HG02840 (cell line): ENCODE results near the gene LRRC2.
"Not testable (repeated sequence)": the region's sequence is repeated elsewhere in the genome, so short reads cannot be mapped to it uniquely, and the experiment has no call there.

Experiments
- ATAC-seq: cut with Tn5 transposase; IDR thresholded peaks from one replicate; pipeline ENCODE4 v1.9.1; 2021; ENCODE audit warnings: mild to moderate bottlenecking, moderate library complexity, moderate number of reproducible peaks; ENCODE audit not compliant: unreplicated experiment, low FRiP score

LRRC2 gene

GRCh38 chr3:46536758-46537157 lies 29.3 kb downstream of the LRRC2 start:
- no peak for ATAC-seq

GRCh38 chr3:46535746-46536145 lies 30.4 kb downstream of the LRRC2 start:
- no peak for ATAC-seq

- no peak for ATAC-seq
These were observed 33.0 kb downstream of the LRRC2 start for GRCh38 chr3:46533091-46533490.

GRCh38 chr3:46527239-46527638 lies 38.9 kb downstream of the LRRC2 start:
- ATAC-seq: no peak

- ATAC-seq: no peak
These were observed 41.3 kb downstream of the LRRC2 start for GRCh38 chr3:46524832-46525231.

- no peak for ATAC-seq
These were observed 42.1 kb downstream of the LRRC2 start for GRCh38 chr3:46524008-46524407.

GRCh38 chr3:46523556-46523955 lies 42.5 kb downstream of the LRRC2 start:
- no peak for ATAC-seq

- ATAC-seq: not testable (repeated sequence)
These were observed 43.9 kb downstream of the LRRC2 start for GRCh38 chr3:46522201-46522600.

- no peak for ATAC-seq
These were observed 45.0 kb downstream of the LRRC2 start for GRCh38 chr3:46521096-46521495.

GRCh38 chr3:46520531-46520930 lies 45.6 kb downstream of the LRRC2 start:
- ATAC-seq: no peak

GRCh38 chr3:46519952-46520351 lies 46.1 kb downstream of the LRRC2 start:
- ATAC-seq: no peak

GRCh38 chr3:46517784-46518181 lies 48.3 kb downstream of the LRRC2 start:
- no peak for ATAC-seq

GRCh38 chr3:46517016-46517783 lies 48.9 kb downstream of the LRRC2 start:
- ATAC-seq: no peak

- no peak for ATAC-seq
These were observed 49.6 kb downstream of the LRRC2 start for GRCh38 chr3:46516521-46516920.

GRCh38 chr3:46512191-46512749 lies 53.8 kb downstream of the LRRC2 start:
- ATAC-seq: no peak

GRCh38 chr3:46509661-46510187 lies 56.4 kb downstream of the LRRC2 start:
- no peak for ATAC-seq

- ATAC-seq: no peak
These were observed 57.1 kb downstream of the LRRC2 start for GRCh38 chr3:46508850-46509591.

GRCh38 chr3:46506526-46506925 lies 59.6 kb downstream of the LRRC2 start:
- ATAC-seq: no peak

GRCh38 chr3:46505953-46506352 lies 60.1 kb downstream of the LRRC2 start:
- no peak for ATAC-seq

- no peak for ATAC-seq
These were observed 61.3 kb downstream of the LRRC2 start for GRCh38 chr3:46504789-46505188.

- ATAC-seq: no peak
These were observed 62.8 kb downstream of the LRRC2 start for GRCh38 chr3:46503200-46503874.
